H9 (cell line): Measurements from ENCODE around the gene ZFTA. TPM values are rescaled to one million over a fixed set of nuclear protein-coding genes. Genes with fewer than 3 reads are reported as not detected.

Experiments
- DNase-seq: peaks from one replicate; pipeline ENCODE4 v3.0.0-alpha.2; 2017
- H2AFZ ChIP-seq: one replicate; pipeline ENCODE4 v1.6.1; 2013; ENCODE audit warnings: mild to moderate bottlenecking, low read length, control low read depth, moderate library complexity
- H2AK5ac ChIP-seq: 2 replicates; pipeline ENCODE4 v1.6.1; 2013; ENCODE audit warnings: low read length, control low read depth, mixed read lengths; ENCODE audit not compliant: insufficient read length
- H2BK120ac ChIP-seq: one replicate; pipeline ENCODE4 v1.6.1; 2013; ENCODE audit warnings: low read depth, mild to moderate bottlenecking, low read length, control low read depth, inconsistent platforms; ENCODE audit not compliant: poor library complexity, severe bottlenecking
- H2BK12ac ChIP-seq: 2 replicates; pipeline ENCODE4 v1.6.1; 2013; ENCODE audit warnings: low read length, control low read depth, mixed read lengths, low read depth; ENCODE audit not compliant: insufficient read length
- H2BK15ac ChIP-seq: 2 replicates; pipeline ENCODE4 v1.6.1; 2013; ENCODE audit warnings: low read depth, low read length, control low read depth
- H2BK20ac ChIP-seq: one replicate; pipeline ENCODE4 v1.6.1; 2013; ENCODE audit warnings: low read depth, mild to moderate bottlenecking, low read length, control low read depth, inconsistent platforms; ENCODE audit not compliant: poor library complexity, severe bottlenecking
- H2BK5ac ChIP-seq: 2 replicates; pipeline ENCODE4 v1.6.1; 2013; ENCODE audit warnings: low read length, control low read depth, mixed read lengths; ENCODE audit not compliant: insufficient read length
- H3K14ac ChIP-seq: 2 replicates; pipeline ENCODE4 v1.6.1; 2013; ENCODE audit warnings: low read length, control low read depth; ENCODE audit not compliant: insufficient read depth
- H3K18ac ChIP-seq: 2 replicates; pipeline ENCODE4 v1.6.1; 2013; ENCODE audit warnings: low read depth, mild to moderate bottlenecking, mixed read lengths, low read length, control low read depth; ENCODE audit not compliant: insufficient read length
- H3K23ac ChIP-seq: 2 replicates; pipeline ENCODE4 v1.6.1; 2013; ENCODE audit warnings: low read length, control low read depth, mixed read lengths, low read depth; ENCODE audit not compliant: insufficient read length
- H3K23me2 ChIP-seq: 2 replicates; pipeline ENCODE4 v1.6.1; 2013; ENCODE audit warnings: low read depth, mild to moderate bottlenecking, mixed read lengths, low read length, control low read depth; ENCODE audit not compliant: insufficient read length, poor library complexity, severe bottlenecking
- H3K27ac ChIP-seq: 2 replicates; pipeline ENCODE4 v1.5.1; 2013; ENCODE audit warnings: low read length, control low read depth, mixed read lengths, low read depth; ENCODE audit not compliant: insufficient read length
- H3K27me3 ChIP-seq: 2 replicates; pipeline ENCODE4 v1.6.1; 2013; ENCODE audit warnings: low read length, control low read depth, inconsistent platforms; ENCODE audit not compliant: insufficient read depth
- H3K4ac ChIP-seq: 2 replicates; pipeline ENCODE4 v1.6.1; 2013; ENCODE audit warnings: low read depth, mild to moderate bottlenecking, control low read depth, inconsistent platforms, low read length, moderate library complexity
- H3K4me1 ChIP-seq: 2 replicates; pipeline ENCODE4 v1.6.1; 2013; ENCODE audit warnings: low read length, control low read depth, inconsistent platforms; ENCODE audit not compliant: insufficient read depth
- H3K4me2 ChIP-seq: 2 replicates; pipeline ENCODE4 v1.6.1; 2013; ENCODE audit warnings: low read length, control low read depth, mixed read lengths; ENCODE audit not compliant: insufficient read length, insufficient read depth
- H3K56ac ChIP-seq: 2 replicates; pipeline ENCODE4 v1.6.1; 2013; ENCODE audit warnings: low read depth, mild to moderate bottlenecking, mixed read lengths, low read length, control low read depth; ENCODE audit not compliant: insufficient read length
- H3K79me1 ChIP-seq: 2 replicates; pipeline ENCODE4 v1.6.1; 2013; ENCODE audit warnings: low read depth, mild to moderate bottlenecking, moderate library complexity, low read length, control low read depth, inconsistent platforms; ENCODE audit not compliant: insufficient read depth, poor library complexity, severe bottlenecking
- H3K79me2 ChIP-seq: 2 replicates; pipeline ENCODE4 v1.6.1; 2013; ENCODE audit warnings: low read length, control low read depth, inconsistent platforms; ENCODE audit not compliant: insufficient read depth
- H3K9ac ChIP-seq: 2 replicates; pipeline ENCODE4 v1.6.1; 2013; ENCODE audit warnings: low read length, control low read depth, mixed read lengths; ENCODE audit not compliant: insufficient read length; ENCODE audit errors: extremely low read depth
- H3K9me3 ChIP-seq: one replicate; pipeline ENCODE4 v1.6.1; 2013; ENCODE audit warnings: low read depth, low read length, inconsistent platforms; ENCODE audit not compliant: control insufficient read depth
- H3T11ph ChIP-seq: one replicate; pipeline ENCODE4 v1.6.1; 2013; ENCODE audit warnings: mild to moderate bottlenecking, low read length, control low read depth, inconsistent platforms
- H4K20me1 ChIP-seq: one replicate; pipeline ENCODE4 v1.6.1; 2013; ENCODE audit not compliant: control insufficient read depth, insufficient read length, insufficient read depth
- H4K5ac ChIP-seq: 2 replicates; pipeline ENCODE4 v1.6.1; 2013; ENCODE audit warnings: low read depth, mild to moderate bottlenecking, mixed read lengths, low read length, control low read depth; ENCODE audit not compliant: insufficient read length
- H4K8ac ChIP-seq: replicated peaks from 2 replicates; pipeline ENCODE4 v1.6.1; 2013; ENCODE audit warnings: low read length, control low read depth, mixed read lengths, low read depth; ENCODE audit not compliant: insufficient read length
- H4K91ac ChIP-seq: 2 replicates; pipeline ENCODE4 v1.6.1; 2013; ENCODE audit warnings: low read depth, mild to moderate bottlenecking, moderate library complexity, mixed read lengths, low read length, control low read depth; ENCODE audit not compliant: insufficient read length
- H3K27ac Mint-ChIP-seq, 3 experiments: 2 replicates in 2 of 3; 3 replicates in 1 of 3; pipeline ENCODE4 v1.8.0; 2020 to 2021; ENCODE audit warnings: mixed read lengths in 3 of 3, mild to moderate bottlenecking in 1 of 3, moderate library complexity in 1 of 3
- H3K27me3 Mint-ChIP-seq: 2 replicates; pipeline ENCODE4 v1.8.0; 2021; ENCODE audit warnings: low read depth, mild to moderate bottlenecking, moderate library complexity, mixed read lengths
- H3K36me3 Mint-ChIP-seq, 3 experiments: 2 replicates in 2 of 3; 3 replicates in 1 of 3; pipeline ENCODE4 v1.8.0; 2020 to 2021; ENCODE audit warnings: low read depth in 3 of 3, mixed read lengths in 3 of 3; ENCODE audit not compliant: insufficient read depth in 1 of 3
- H3K4me1 Mint-ChIP-seq, 2 experiments: 2 replicates each; pipeline ENCODE4 v1.8.0; 2020; ENCODE audit warnings: mixed read lengths in 2 of 2
- H3K4me3 Mint-ChIP-seq, 2 experiments: 2 replicates in 1 of 2; 3 replicates in 1 of 2; pipeline ENCODE4 v1.8.0; 2020 to 2021; ENCODE audit warnings: mild to moderate bottlenecking in 2 of 2, mixed read lengths in 2 of 2, moderate library complexity in 1 of 2
- H3K9me3 Mint-ChIP-seq, 2 experiments: 2 replicates in 1 of 2; 3 replicates in 1 of 2; pipeline ENCODE4 v1.8.0; 2020; ENCODE audit warnings: mild to moderate bottlenecking in 2 of 2, mixed read lengths in 2 of 2, moderate library complexity in 1 of 2
- WGBS: extraction: QIAGEN DNeasy Blood & Tissue Kit; methylation state at CpG from one replicate; pipeline ENCODE4 v1.1.7; 2013; ENCODE audit warnings: missing lambda C conversion rate, low lambda C conversion rate, mixed read lengths; ENCODE audit not compliant: insufficient read length; ENCODE audit errors: extremely low coverage; 5-methylcytosine and 5-hydroxymethylcytosine counted together
- total RNA-seq: library from RNA; stranded (reverse); gene quantifications from 2 replicates; pipeline ENCODE4 v1.2.1, GENCODE V29; 2021
- TF ChIP-seq, protein P1 (sequence below): fragments of 200-600 bp; sonication (generic); conservative IDR thresholded peaks from 3 replicates; pipeline ENCODE4 v1.8.0; 2021; ENCODE audit warnings: antibody characterized with exemption, mild to moderate bottlenecking

ZFTA gene
- total RNA-seq, 1 experiment from 2014 or later: 48.2 TPM

DNA sequence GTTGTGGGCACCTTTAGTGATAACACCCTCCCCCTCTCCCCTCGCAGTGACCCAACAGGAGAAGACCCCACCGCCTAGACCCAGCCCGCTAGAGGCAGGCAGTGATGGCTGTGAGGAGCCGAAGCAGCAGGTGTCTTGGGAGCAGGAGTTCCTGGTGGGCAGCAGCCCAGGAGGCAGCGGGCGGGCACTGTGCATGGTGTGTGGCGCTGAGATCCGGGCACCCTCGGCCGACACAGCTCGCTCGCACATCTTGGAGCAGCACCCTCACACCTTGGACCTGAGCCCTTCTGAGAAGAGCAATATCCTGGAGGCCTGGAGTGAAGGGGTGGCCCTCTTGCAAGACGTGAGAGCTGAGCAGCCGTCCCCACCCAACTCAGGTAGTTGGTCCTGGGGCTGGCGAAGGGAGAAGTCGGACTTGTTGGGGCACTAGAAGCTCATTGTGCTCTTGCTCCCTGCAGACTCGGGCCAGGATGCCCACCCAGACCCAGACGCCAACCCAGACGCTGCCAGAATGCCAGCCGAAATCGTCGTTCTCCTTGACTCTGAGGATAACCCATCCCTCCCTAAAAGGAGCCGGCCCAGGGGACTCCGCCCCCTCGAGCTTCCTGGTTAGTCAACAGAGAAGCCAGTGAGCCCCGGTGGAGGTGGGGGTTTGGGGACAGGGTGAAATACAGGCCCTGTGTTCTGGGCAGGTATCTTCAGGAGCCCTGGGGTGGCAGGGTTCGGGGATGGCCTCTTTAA is 49.4 kb upstream of the ZFTA start:
- TF ChIP-seq, protein P1, sequence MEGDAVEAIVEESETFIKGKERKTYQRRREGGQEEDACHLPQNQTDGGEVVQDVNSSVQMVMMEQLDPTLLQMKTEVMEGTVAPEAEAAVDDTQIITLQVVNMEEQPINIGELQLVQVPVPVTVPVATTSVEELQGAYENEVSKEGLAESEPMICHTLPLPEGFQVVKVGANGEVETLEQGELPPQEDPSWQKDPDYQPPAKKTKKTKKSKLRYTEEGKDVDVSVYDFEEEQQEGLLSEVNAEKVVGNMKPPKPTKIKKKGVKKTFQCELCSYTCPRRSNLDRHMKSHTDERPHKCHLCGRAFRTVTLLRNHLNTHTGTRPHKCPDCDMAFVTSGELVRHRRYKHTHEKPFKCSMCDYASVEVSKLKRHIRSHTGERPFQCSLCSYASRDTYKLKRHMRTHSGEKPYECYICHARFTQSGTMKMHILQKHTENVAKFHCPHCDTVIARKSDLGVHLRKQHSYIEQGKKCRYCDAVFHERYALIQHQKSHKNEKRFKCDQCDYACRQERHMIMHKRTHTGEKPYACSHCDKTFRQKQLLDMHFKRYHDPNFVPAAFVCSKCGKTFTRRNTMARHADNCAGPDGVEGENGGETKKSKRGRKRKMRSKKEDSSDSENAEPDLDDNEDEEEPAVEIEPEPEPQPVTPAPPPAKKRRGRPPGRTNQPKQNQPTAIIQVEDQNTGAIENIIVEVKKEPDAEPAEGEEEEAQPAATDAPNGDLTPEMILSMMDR: no peak

More for the DNA sequence above, 49.4 kb upstream of the ZFTA start:
- H2BK5ac ChIP-seq: no peak overlapping the region
- H3T11ph ChIP-seq: no peak overlapping the region
- peaks cover 20% of the 10 kb centered on the region for H3K79me2 ChIP-seq
- H3K18ac ChIP-seq: no peak overlapping the region
- Mint-ChIP-seq H3K36me3 (peaks cover 50 to 82% (median 77%) of the 10 kb centered on the region in 3 experiments), H3K9me3 (no peaks in the 10 kb centered on the region), H3K4me3 (no peak overlapping the region), H3K4me1 (peaks cover 17 to 21% of the 10 kb centered on the region in 2 experiments), H3K27me3 (no peaks in the 10 kb centered on the region), H3K27ac (peak overlapping the region in 1 of 3 experiments; percentile 75; a peak in 2 of 7 replicates)
- no peaks in the 10 kb centered on the region for H3K27me3 ChIP-seq
- no peak overlapping the region for H4K91ac ChIP-seq
- H3K4ac ChIP-seq: no peak overlapping the region
- no CpG with 5 or more reads among the region's 27 CpGs for WGBS
- no peak overlapping the region for H3K56ac ChIP-seq
- H2BK120ac ChIP-seq: no peak overlapping the region
- no peak overlapping the region for H2BK15ac ChIP-seq
- H4K8ac ChIP-seq: no peak overlapping the region
- no peak overlapping the region for H2BK12ac ChIP-seq
- H3K14ac ChIP-seq: no peak overlapping the region
- H2BK20ac ChIP-seq: no peak overlapping the region
- H2AK5ac ChIP-seq: no peak overlapping the region
- no peak overlapping the region for H4K5ac ChIP-seq
- peaks cover 3% of the 10 kb centered on the region; the same call in 1 of the 2 replicates for H3K4me1 ChIP-seq
- H3K4me2 ChIP-seq: no peak overlapping the region
- no peak overlapping the region for H3K9ac ChIP-seq
- no peak for DNase-seq
- no peaks in the 10 kb centered on the region for H3K9me3 ChIP-seq
- no peak overlapping the region for H2AFZ ChIP-seq
- H3K27ac ChIP-seq: no peak overlapping the region
- peaks cover 3% of the 10 kb centered on the region for H4K20me1 ChIP-seq
- peaks cover 4% of the 10 kb centered on the region for H3K23me2 ChIP-seq
- peaks cover 11% of the 10 kb centered on the region for H3K79me1 ChIP-seq
- H3K23ac ChIP-seq: no peak overlapping the region
